GM23338 (cell line): ENCODE results near the gene KLF9. TPM values are rescaled to one million over a fixed set of nuclear protein-coding genes. Genes with fewer than 3 reads are reported as not detected.

ENCODE experiments used
- ATAC-seq: fragments of 200-7000 bp; cut with Tn5 transposase; 3 replicates; pipeline ENCODE4 v1.9.1; 2020
- DNase-seq: peaks from one replicate; pipeline ENCODE4 v3.0.0-alpha.2; 2015; ENCODE audit warnings: low spot score
- H2AFZ ChIP-seq: fragments of 200-600 bp; sonication (generic); 2 replicates; pipeline ENCODE4 v1.8.0; 2016; ENCODE audit warnings: antibody characterized with exemption, mild to moderate bottlenecking, moderate library complexity
- H3F3A ChIP-seq: fragments of 200-600 bp; sonication (generic); replicated peaks from 2 replicates; pipeline ENCODE4 v1.8.0; 2017; ENCODE audit warnings: antibody characterized with exemption, mixed run types, low read depth
- H3K27ac ChIP-seq: fragments of 200-600 bp; sonication (generic); 2 replicates; pipeline ENCODE4 v1.6.1; 2016; ENCODE audit warnings: low read depth
- H3K27me3 ChIP-seq: fragments of 200-600 bp; sonication (generic); 2 replicates; pipeline ENCODE4 v1.8.0; 2016; ENCODE audit warnings: mild to moderate bottlenecking, mixed run types, moderate library complexity; ENCODE audit not compliant: insufficient read depth
- H3K36me3 ChIP-seq: fragments of 200-600 bp; sonication (generic); 2 replicates; pipeline ENCODE4 v1.8.0; 2016; ENCODE audit warnings: mild to moderate bottlenecking; ENCODE audit not compliant: insufficient read depth
- H3K4me1 ChIP-seq: fragments of 200-600 bp; sonication (generic); 2 replicates; pipeline ENCODE4 v1.8.0; 2016; ENCODE audit warnings: mild to moderate bottlenecking, moderate library complexity; ENCODE audit not compliant: insufficient read depth
- H3K4me2 ChIP-seq: fragments of 200-600 bp; sonication (generic); 2 replicates; pipeline ENCODE4 v1.7.1; 2017; ENCODE audit warnings: mixed run types
- H3K4me3 ChIP-seq: fragments of 200-600 bp; sonication (generic); 2 replicates; pipeline ENCODE4 v1.6.1; 2016; ENCODE audit warnings: mixed run types
- H3K79me2 ChIP-seq: fragments of 200-600 bp; sonication (generic); replicated peaks from 2 replicates; pipeline ENCODE4 v1.8.0; 2017; ENCODE audit warnings: mild to moderate bottlenecking; ENCODE audit not compliant: insufficient read depth
- H3K9me2 ChIP-seq: fragments of 200-600 bp; sonication (generic); 2 replicates; pipeline ENCODE4 v1.8.0; 2017; ENCODE audit not compliant: insufficient read depth
- H4K20me1 ChIP-seq: fragments of 200-600 bp; sonication (generic); replicated peaks from 2 replicates; pipeline ENCODE4 v1.8.0; 2017; ENCODE audit warnings: mild to moderate bottlenecking; ENCODE audit not compliant: insufficient read depth
- H3K27ac Mint-ChIP-seq: 2 replicates; pipeline ENCODE4 v1.8.0; 2020; ENCODE audit warnings: inconsistent platforms, mild to moderate bottlenecking, moderate library complexity, mixed read lengths
- H3K27me3 Mint-ChIP-seq: 3 replicates; pipeline ENCODE4 v1.8.0; 2022; ENCODE audit warnings: low read depth, mild to moderate bottlenecking, moderate library complexity, mixed read lengths, inconsistent platforms; ENCODE audit not compliant: insufficient read depth, poor library complexity
- H3K36me3 Mint-ChIP-seq: 3 replicates; pipeline ENCODE4 v1.8.0; 2021; ENCODE audit warnings: low read depth, mild to moderate bottlenecking, inconsistent platforms, moderate library complexity, mixed read lengths
- H3K4me1 Mint-ChIP-seq: 3 replicates; pipeline ENCODE4 v1.8.0; 2020; ENCODE audit warnings: mild to moderate bottlenecking, inconsistent platforms, mixed read lengths
- H3K4me3 Mint-ChIP-seq: 3 replicates; pipeline ENCODE4 v1.8.0; 2021; ENCODE audit warnings: moderate library complexity, mild to moderate bottlenecking, inconsistent platforms, mixed read lengths
- H3K9me3 Mint-ChIP-seq: 3 replicates; pipeline ENCODE4 v1.8.0; 2020; ENCODE audit warnings: moderate library complexity, mild to moderate bottlenecking, inconsistent platforms, mixed read lengths
- CREB1 ChIP-seq: fragments of 250-450 bp; sonication (Bioruptor Pico); IDR thresholded peaks from 2 replicates; pipeline ENCODE4 v1.5.0; 2020; ENCODE audit warnings: low read depth, mild to moderate bottlenecking, moderate library complexity
- CTCF ChIP-seq, 2 experiments: fragments of 200-600 bp in 1 of 2; sonication (generic) in 1 of 2; conservative IDR thresholded peaks; 2 replicates each; pipeline versions ENCODE4 v1.5.1 to v1.6.1; 2016 to 2017; ENCODE audit warnings: antibody characterized with exemption in 2 of 2, low read depth in 2 of 2, mild to moderate bottlenecking in 2 of 2, moderate library complexity in 1 of 2
- ETS1 ChIP-seq: IDR thresholded peaks from 2 replicates; pipeline ENCODE4 v1.6.1; 2016; ENCODE audit warnings: antibody characterized with exemption
- EZH2 ChIP-seq: fragments of 200-600 bp; sonication (generic); IDR thresholded peaks from one replicate; pipeline ENCODE4 v1.8.0; 2017; ENCODE audit warnings: antibody characterized with exemption, mild to moderate bottlenecking, low read depth; ENCODE audit not compliant: unreplicated experiment
- EZH2phosphoT487 ChIP-seq: fragments of 200-600 bp; sonication (generic); IDR thresholded peaks from one replicate; pipeline ENCODE4 v1.8.1; 2018; ENCODE audit warnings: antibody characterized with exemption; ENCODE audit not compliant: unreplicated experiment
- JUNB ChIP-seq: IDR thresholded peaks from one replicate; pipeline ENCODE4 v1.6.1; 2016; ENCODE audit warnings: antibody characterized with exemption; ENCODE audit not compliant: unreplicated experiment
- NANOG ChIP-seq: IDR thresholded peaks from 2 replicates; pipeline ENCODE4 v1.6.1; 2016; ENCODE audit warnings: antibody characterized with exemption, borderline replicate concordance
- POLR2AphosphoS5 ChIP-seq: IDR thresholded peaks from 2 replicates; pipeline ENCODE4 v1.6.1; 2016; ENCODE audit warnings: antibody characterized with exemption, low read depth
- STAT1 ChIP-seq: IDR thresholded peaks from one replicate; pipeline ENCODE4 v1.6.1; 2016; ENCODE audit warnings: antibody characterized with exemption; ENCODE audit not compliant: unreplicated experiment
- ZNF114 ChIP-seq: fragments of 250-450 bp; sonication (Bioruptor Pico); IDR thresholded peaks from 2 replicates; pipeline ENCODE4 v1.5.0; 2020; ENCODE audit warnings: mild to moderate bottlenecking, moderate library complexity
- ZNF331 ChIP-seq: fragments of 250-450 bp; sonication (Bioruptor Pico); IDR thresholded peaks from 2 replicates; pipeline ENCODE4 v1.5.0; 2020; ENCODE audit warnings: low read depth, mild to moderate bottlenecking, moderate library complexity
- ZNF462 ChIP-seq: fragments of 250-450 bp; sonication (Bioruptor Pico); IDR thresholded peaks from 2 replicates; pipeline ENCODE4 v1.5.0; 2020; ENCODE audit warnings: mild to moderate bottlenecking, moderate library complexity
- polyA plus RNA-seq: library from polyadenylated mRNA; unstranded; fragments of >200 nt; fragmentation: Nextera tagmentation; extraction: Ambion mirVana; gene quantifications from 2 replicates; pipeline ENCODE4 v1.2.1, GENCODE V29; 2016
- total RNA-seq: library from RNA; depleted of rRNA; stranded (reverse); fragments of >200 nt; shearing (Covaris generic); gene quantifications from 2 replicates; pipeline ENCODE4 v1.2.3, GENCODE V29; 2014
- TF ChIP-seq, protein P1 (sequence below): IDR thresholded peaks from one replicate; pipeline ENCODE4 v1.6.1; 2018; ENCODE audit warnings: antibody characterized with exemption; ENCODE audit not compliant: unreplicated experiment

Gene KLF9
- total and polyA plus RNA-seq, 2 experiments from 2014 or later: 0.58 to 1.5 TPM

DNA sequence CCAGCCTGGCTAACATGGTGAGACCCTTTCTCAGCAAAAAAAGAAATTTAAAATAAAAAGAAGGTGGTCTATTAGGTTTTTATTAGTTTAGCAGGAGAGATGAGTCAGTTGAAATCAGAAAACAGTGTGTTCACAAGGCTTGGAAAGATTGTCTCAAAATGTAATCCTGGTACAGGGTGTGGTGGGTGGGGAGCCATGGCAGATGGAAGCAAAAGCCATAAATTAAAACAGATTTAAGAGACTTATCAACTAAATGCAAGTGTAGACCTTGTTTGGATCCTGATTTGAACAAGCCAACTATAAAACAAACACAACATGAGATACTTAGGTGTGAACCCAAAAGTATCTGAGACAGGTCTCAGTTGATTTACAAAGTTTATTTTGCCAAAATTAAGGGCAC lies 42.8 kb upstream of the KLF9 start:
- H3K9me2 ChIP-seq: peaks cover 3% of the 10 kb centered on the region; the same call in 1 of the 2 replicates
- no peaks in the 10 kb centered on the region for H3F3A ChIP-seq
- H2AFZ ChIP-seq: peak overlapping the region; percentile 86; the same call in 1 of the 2 replicates
- H3K27ac ChIP-seq: no peak overlapping the region
- TF ChIP-seq ZNF114 (CRISPR knock-in tag) (no peak), CREB1 (CRISPR knock-in tag) (no peak), NANOG (no peak), ZNF331 (CRISPR knock-in tag) (no peak), STAT1 (no peak), ETS1 (no peak), ZNF462 (CRISPR knock-in tag) (no peak), JUNB (no peak), CTCF (conservative IDR thresholded peaks at IDR 0.05; ENCODE audit: low read depth in 2 of 2) (no peak), EZH2 (no peak), POLR2AphosphoS5 (no peak), EZH2phosphoT487 (no peak)
- TF ChIP-seq, protein P1, sequence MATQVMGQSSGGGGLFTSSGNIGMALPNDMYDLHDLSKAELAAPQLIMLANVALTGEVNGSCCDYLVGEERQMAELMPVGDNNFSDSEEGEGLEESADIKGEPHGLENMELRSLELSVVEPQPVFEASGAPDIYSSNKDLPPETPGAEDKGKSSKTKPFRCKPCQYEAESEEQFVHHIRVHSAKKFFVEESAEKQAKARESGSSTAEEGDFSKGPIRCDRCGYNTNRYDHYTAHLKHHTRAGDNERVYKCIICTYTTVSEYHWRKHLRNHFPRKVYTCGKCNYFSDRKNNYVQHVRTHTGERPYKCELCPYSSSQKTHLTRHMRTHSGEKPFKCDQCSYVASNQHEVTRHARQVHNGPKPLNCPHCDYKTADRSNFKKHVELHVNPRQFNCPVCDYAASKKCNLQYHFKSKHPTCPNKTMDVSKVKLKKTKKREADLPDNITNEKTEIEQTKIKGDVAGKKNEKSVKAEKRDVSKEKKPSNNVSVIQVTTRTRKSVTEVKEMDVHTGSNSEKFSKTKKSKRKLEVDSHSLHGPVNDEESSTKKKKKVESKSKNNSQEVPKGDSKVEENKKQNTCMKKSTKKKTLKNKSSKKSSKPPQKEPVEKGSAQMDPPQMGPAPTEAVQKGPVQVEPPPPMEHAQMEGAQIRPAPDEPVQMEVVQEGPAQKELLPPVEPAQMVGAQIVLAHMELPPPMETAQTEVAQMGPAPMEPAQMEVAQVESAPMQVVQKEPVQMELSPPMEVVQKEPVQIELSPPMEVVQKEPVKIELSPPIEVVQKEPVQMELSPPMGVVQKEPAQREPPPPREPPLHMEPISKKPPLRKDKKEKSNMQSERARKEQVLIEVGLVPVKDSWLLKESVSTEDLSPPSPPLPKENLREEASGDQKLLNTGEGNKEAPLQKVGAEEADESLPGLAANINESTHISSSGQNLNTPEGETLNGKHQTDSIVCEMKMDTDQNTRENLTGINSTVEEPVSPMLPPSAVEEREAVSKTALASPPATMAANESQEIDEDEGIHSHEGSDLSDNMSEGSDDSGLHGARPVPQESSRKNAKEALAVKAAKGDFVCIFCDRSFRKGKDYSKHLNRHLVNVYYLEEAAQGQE: no peak
- H3K36me3 ChIP-seq: no peaks in the 10 kb centered on the region; the same call in 1 of the 2 replicates
- H3K27ac Mint-ChIP-seq: no peak overlapping the region
- no peak overlapping the region for H3K4me2 ChIP-seq
- no peaks in the 10 kb centered on the region for H3K27me3 ChIP-seq
- no peaks in the 10 kb centered on the region for H4K20me1 ChIP-seq
- H3K79me2 ChIP-seq: no peaks in the 10 kb centered on the region
- DNase-seq (no peak), ATAC-seq (no peak)
- no peaks in the 10 kb centered on the region for H3K36me3 Mint-ChIP-seq
- no peak overlapping the region for H3K4me3 Mint-ChIP-seq
- H3K27me3 Mint-ChIP-seq: peaks cover 1% of the 10 kb centered on the region
- no peaks in the 10 kb centered on the region for H3K9me3 Mint-ChIP-seq
- no peaks in the 10 kb centered on the region for H3K4me1 Mint-ChIP-seq
- no peak overlapping the region for H3K4me3 ChIP-seq
- no peaks in the 10 kb centered on the region for H3K4me1 ChIP-seq
